Stimulated activated memory B cell treated with anti-CD40 and anti-IgM and Interleukin-4, amounts not matched to agents 10 μg/mL and 1 μg/mL and 100 μg/mL, for 72 hours (primary cell): ENCODE results near the gene ARHGAP9.

Experiments used
- ATAC-seq: fragments of 150-1000 bp; cut with Tn5 transposase; 2 replicates; pipeline ENCODE4 v1.10.0; 2021
- H3K27ac Mint-ChIP-seq: one replicate; pipeline ENCODE4 v1.8.0; 2022; ENCODE audit warnings: mild to moderate bottlenecking, mixed read lengths
- H3K27me3 Mint-ChIP-seq: one replicate; pipeline ENCODE4 v1.8.0; 2022; ENCODE audit warnings: mixed read lengths
- H3K36me3 Mint-ChIP-seq: one replicate; pipeline ENCODE4 v1.8.0; 2022; ENCODE audit warnings: mixed read lengths
- H3K4me1 Mint-ChIP-seq: one replicate; pipeline ENCODE4 v1.8.0; 2022; ENCODE audit warnings: mixed read lengths
- H3K4me3 Mint-ChIP-seq: one replicate; pipeline ENCODE4 v1.8.0; 2022; ENCODE audit warnings: mild to moderate bottlenecking, moderate library complexity, mixed read lengths
- H3K9me3 Mint-ChIP-seq: one replicate; pipeline ENCODE4 v1.8.0; 2022; ENCODE audit warnings: mixed read lengths

The ARHGAP9 gene

GRCh38 chr12:57488402-57489156 lies 8.9 kb upstream of the ARHGAP9 start:
- H3K27me3 Mint-ChIP-seq: no peaks in the 10 kb centered on the region
- H3K9me3 Mint-ChIP-seq: no peaks in the 10 kb centered on the region
- peak overlapping the region; percentile 98 for H3K4me3 Mint-ChIP-seq
- H3K27ac Mint-ChIP-seq: peak overlapping the region; percentile 91
- H3K36me3 Mint-ChIP-seq: peaks cover 43% of the 10 kb centered on the region
- H3K4me1 Mint-ChIP-seq: peaks cover 26% of the 10 kb centered on the region
- ATAC-seq: no peak

GRCh38 chr12:57487597-57488401 lies 8.1 kb upstream of the ARHGAP9 start, which contains the start of gene MARS1:
Gene MARS1 (plus strand): TSS chr12:57488068. CDS start chr12:57488091, 23 bp downstream.
- H3K27ac Mint-ChIP-seq: peak within 1 kb of the TSS; percentile 91
- H3K27me3 Mint-ChIP-seq: no peaks in the 10 kb centered on the region
- ATAC-seq: peak; percentile 99
- H3K4me3 Mint-ChIP-seq: peak within 1 kb of the TSS; percentile 98
- no peaks in the 10 kb centered on the region for H3K9me3 Mint-ChIP-seq
- peaks cover 33% of the 10 kb centered on the region for H3K4me1 Mint-ChIP-seq
- H3K36me3 Mint-ChIP-seq: peaks cover 41% of the 10 kb centered on the region

GRCh38 chr12:57487055-57487596 lies 7.5 kb upstream of the ARHGAP9 start:
- H3K4me1 Mint-ChIP-seq: peaks cover 33% of the 10 kb centered on the region
- no peaks in the 10 kb centered on the region for H3K9me3 Mint-ChIP-seq
- no peak for ATAC-seq
- no peaks in the 10 kb centered on the region for H3K27me3 Mint-ChIP-seq
- H3K36me3 Mint-ChIP-seq: peaks cover 34% of the 10 kb centered on the region
- H3K27ac Mint-ChIP-seq: peak overlapping the region; percentile 91
- peak overlapping the region; percentile 98 for H3K4me3 Mint-ChIP-seq

GRCh38 chr12:57485695-57486094 lies 6.0 kb upstream of the ARHGAP9 start:
- peaks cover 39% of the 10 kb centered on the region for H3K4me1 Mint-ChIP-seq
- H3K4me3 Mint-ChIP-seq: no peak overlapping the region
- H3K27me3 Mint-ChIP-seq: no peaks in the 10 kb centered on the region
- H3K36me3 Mint-ChIP-seq: peaks cover 20% of the 10 kb centered on the region
- H3K9me3 Mint-ChIP-seq: no peaks in the 10 kb centered on the region
- H3K27ac Mint-ChIP-seq: no peak overlapping the region
- no peak for ATAC-seq

- Mint-ChIP-seq H3K9me3 (no peaks in the 10 kb centered on the region), H3K36me3 (peaks cover 5% of the 10 kb centered on the region), H3K27me3 (no peaks in the 10 kb centered on the region), H3K4me3 (no peak overlapping the region), H3K27ac (peak overlapping the region; percentile 47), H3K4me1 (peaks cover 48% of the 10 kb centered on the region)
- ATAC-seq: no peak
These were observed 3.8 kb upstream of the ARHGAP9 start for GRCh38 chr12:57483466-57483865.

GRCh38 chr12:57481671-57482070 lies 2.0 kb upstream of the ARHGAP9 start:
- peaks cover 61% of the 10 kb centered on the region for H3K4me1 Mint-ChIP-seq
- no peaks in the 10 kb centered on the region for H3K9me3 Mint-ChIP-seq
- no peak overlapping the region for H3K4me3 Mint-ChIP-seq
- H3K27ac Mint-ChIP-seq: peak overlapping the region; percentile 98
- no peaks in the 10 kb centered on the region for H3K27me3 Mint-ChIP-seq
- H3K36me3 Mint-ChIP-seq: no peaks in the 10 kb centered on the region
- no peak for ATAC-seq

- H3K36me3 Mint-ChIP-seq: peaks cover 17% of the 10 kb centered on the region
- peaks cover 79% of the 10 kb centered on the region for H3K4me1 Mint-ChIP-seq
- H3K27me3 Mint-ChIP-seq: no peaks in the 10 kb centered on the region
- H3K27ac Mint-ChIP-seq: peak overlapping the region; percentile 98
- H3K4me3 Mint-ChIP-seq: peak overlapping the region; percentile 93
- H3K9me3 Mint-ChIP-seq: no peaks in the 10 kb centered on the region
- ATAC-seq: no peak
These were observed 657 bp downstream of the ARHGAP9 start for GRCh38 chr12:57479043-57479375.

GRCh38 chr12:57477710-57478681 lies 1.7 kb downstream of the ARHGAP9 start:
- Mint-ChIP-seq H3K4me1 (peaks cover 80% of the 10 kb centered on the region), H3K27ac (peak overlapping the region; percentile 98), H3K27me3 (no peaks in the 10 kb centered on the region), H3K36me3 (peaks cover 26% of the 10 kb centered on the region), H3K4me3 (peak overlapping the region; percentile 93), H3K9me3 (no peaks in the 10 kb centered on the region)
- peak; percentile 72 for ATAC-seq

GRCh38 chr12:57476993-57477709 lies 2.5 kb downstream of the ARHGAP9 start:
- H3K27ac Mint-ChIP-seq: peak overlapping the region; percentile 98
- peak; percentile 26 for ATAC-seq
- peaks cover 33% of the 10 kb centered on the region for H3K36me3 Mint-ChIP-seq
- peaks cover 79% of the 10 kb centered on the region for H3K4me1 Mint-ChIP-seq
- peak overlapping the region; percentile 93 for H3K4me3 Mint-ChIP-seq
- no peaks in the 10 kb centered on the region for H3K9me3 Mint-ChIP-seq
- H3K27me3 Mint-ChIP-seq: no peaks in the 10 kb centered on the region

GRCh38 chr12:57476162-57476992 lies 3.3 kb downstream of the ARHGAP9 start:
- Mint-ChIP-seq H3K4me1 (peaks cover 73% of the 10 kb centered on the region), H3K27ac (peak overlapping the region; percentile 98), H3K27me3 (no peaks in the 10 kb centered on the region), H3K36me3 (peaks cover 41% of the 10 kb centered on the region), H3K9me3 (no peaks in the 10 kb centered on the region), H3K4me3 (peak overlapping the region; percentile 93)
- ATAC-seq: peak; percentile 44

- H3K4me3 Mint-ChIP-seq: peak overlapping the region; percentile 93
- H3K36me3 Mint-ChIP-seq: peaks cover 46% of the 10 kb centered on the region
These were observed 4.2 kb downstream of the ARHGAP9 start for GRCh38 chr12:57475271-57476161.

GRCh38 chr12:57474862-57475261 lies 4.8 kb downstream of the ARHGAP9 start:
- Mint-ChIP-seq H3K27ac (peak overlapping the region; percentile 14), H3K27me3 (no peaks in the 10 kb centered on the region), H3K4me1 (peaks cover 58% of the 10 kb centered on the region), H3K36me3 (peaks cover 46% of the 10 kb centered on the region), H3K9me3 (no peaks in the 10 kb centered on the region), H3K4me3 (peak overlapping the region; percentile 10)
- ATAC-seq: no peak

More at GRCh38 chr12:57475271-57476161, 4.2 kb downstream of the ARHGAP9 start:
- ATAC-seq: no peak
- peaks cover 64% of the 10 kb centered on the region for H3K4me1 Mint-ChIP-seq
- H3K27me3 Mint-ChIP-seq: no peaks in the 10 kb centered on the region
- H3K27ac Mint-ChIP-seq: peak overlapping the region; percentile 98
- H3K9me3 Mint-ChIP-seq: no peaks in the 10 kb centered on the region

GRCh38 chr12:57474430-57474829 lies 5.2 kb downstream of the ARHGAP9 start:
- peak overlapping the region; percentile 14 for H3K27ac Mint-ChIP-seq
- H3K36me3 Mint-ChIP-seq: peaks cover 46% of the 10 kb centered on the region
- H3K27me3 Mint-ChIP-seq: no peaks in the 10 kb centered on the region
- peak overlapping the region; percentile 24 for H3K4me3 Mint-ChIP-seq
- ATAC-seq: no peak
- H3K9me3 Mint-ChIP-seq: no peaks in the 10 kb centered on the region
- H3K4me1 Mint-ChIP-seq: peaks cover 53% of the 10 kb centered on the region
